ENCODE data around the gene CADPS. TPM values are rescaled to one million over a fixed set of nuclear protein-coding genes. Genes with fewer than 3 reads are reported as not detected.

CADPS gene
- total RNA-seq, 2 experiments from 2014 or later: 61.3 to 68.6 TPM

DNA sequence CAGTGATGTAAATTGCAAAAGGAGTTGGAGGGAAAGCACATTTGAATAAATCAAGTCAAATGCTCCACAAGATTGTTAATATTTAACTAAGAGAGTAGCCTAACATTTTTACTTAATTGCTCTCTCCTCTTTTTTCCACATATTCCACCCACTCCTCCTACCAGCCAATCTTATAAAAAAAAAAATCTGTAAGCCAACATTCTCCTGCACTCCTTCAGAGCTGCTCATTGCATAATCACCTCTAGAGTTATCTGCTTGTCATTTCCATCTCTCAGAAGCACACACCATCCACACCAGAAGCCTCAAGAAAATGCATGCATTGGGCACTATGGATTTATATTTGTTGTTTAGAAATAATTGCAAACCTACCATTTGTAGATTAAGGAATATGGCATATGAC is 64.1 kb downstream of the CADPS start:
- no peaks in the 10 kb centered on the region for H4K20me1 ChIP-seq (ENCODE audit: insufficient read depth, low read length)
- H3K9me2 ChIP-seq (ENCODE audit: insufficient read depth, low read length): no peaks in the 10 kb centered on the region
- no peak for DNase-seq (ENCODE audit: low spot score)
- no peaks in the 10 kb centered on the region for H3K9me3 ChIP-seq (ENCODE audit: low read length)
- H3K27ac ChIP-seq (ENCODE audit: low read depth, low read length, poor library complexity, severe bottlenecking): peak overlapping the region; percentile 58
- peaks cover 96% of the 10 kb centered on the region for H3K4me1 ChIP-seq (ENCODE audit: insufficient read depth, low read length, poor library complexity, severe bottlenecking)
- H3K36me3 ChIP-seq (ENCODE audit: insufficient read depth, low read length): no peaks in the 10 kb centered on the region; the same call in 1 of the 2 replicates
- H3K79me2 ChIP-seq (ENCODE audit: insufficient read depth, low read depth, low read length): peaks cover 39% of the 10 kb centered on the region; the same call in 1 of the 2 replicates
- ChIA-PET CTCF (ENCODE audit: unreplicated experiment) (interaction anchor here (0.7 to 1.2 kb wide), 3 partner anchors 15 to 145 kb away, joined by 3 to 5 read pairs (median 4); no protein-coding TSS in a partner anchor), POLR2A (interaction anchor here (0.8 to 36.5 kb wide), 10 partner anchors 8 to 143 kb away, joined by 3 to 961 read pairs (median 10); partner anchors contain the start of gene CADPS)
- no peak for TF ChIP-seq EZH2phosphoT487 (IDR thresholded peaks at IDR 0.05; ENCODE audit: borderline replicate concordance, low read depth, low read length)
- TF ChIP-seq, protein P1, sequence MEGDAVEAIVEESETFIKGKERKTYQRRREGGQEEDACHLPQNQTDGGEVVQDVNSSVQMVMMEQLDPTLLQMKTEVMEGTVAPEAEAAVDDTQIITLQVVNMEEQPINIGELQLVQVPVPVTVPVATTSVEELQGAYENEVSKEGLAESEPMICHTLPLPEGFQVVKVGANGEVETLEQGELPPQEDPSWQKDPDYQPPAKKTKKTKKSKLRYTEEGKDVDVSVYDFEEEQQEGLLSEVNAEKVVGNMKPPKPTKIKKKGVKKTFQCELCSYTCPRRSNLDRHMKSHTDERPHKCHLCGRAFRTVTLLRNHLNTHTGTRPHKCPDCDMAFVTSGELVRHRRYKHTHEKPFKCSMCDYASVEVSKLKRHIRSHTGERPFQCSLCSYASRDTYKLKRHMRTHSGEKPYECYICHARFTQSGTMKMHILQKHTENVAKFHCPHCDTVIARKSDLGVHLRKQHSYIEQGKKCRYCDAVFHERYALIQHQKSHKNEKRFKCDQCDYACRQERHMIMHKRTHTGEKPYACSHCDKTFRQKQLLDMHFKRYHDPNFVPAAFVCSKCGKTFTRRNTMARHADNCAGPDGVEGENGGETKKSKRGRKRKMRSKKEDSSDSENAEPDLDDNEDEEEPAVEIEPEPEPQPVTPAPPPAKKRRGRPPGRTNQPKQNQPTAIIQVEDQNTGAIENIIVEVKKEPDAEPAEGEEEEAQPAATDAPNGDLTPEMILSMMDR (conservative IDR thresholded peaks at IDR 0.05; ENCODE audit: low read length): no peak
- intact Hi-C loops (cut with micrococcal nuclease; ENCODE audit: unreplicated experiment): no loop called here
- BruUV-seq (replicated peaks): no TSS peak
- peak overlapping the region; percentile 54 for H3K4me2 ChIP-seq (ENCODE audit: low read length)
- H2AFZ ChIP-seq (ENCODE audit: low read length): peak overlapping the region; percentile 24; the same call in 1 of the 2 replicates
- H3K4me3 ChIP-seq (ENCODE audit: low read depth, low read length, poor library complexity, severe bottlenecking): no peak overlapping the region

DNA sequence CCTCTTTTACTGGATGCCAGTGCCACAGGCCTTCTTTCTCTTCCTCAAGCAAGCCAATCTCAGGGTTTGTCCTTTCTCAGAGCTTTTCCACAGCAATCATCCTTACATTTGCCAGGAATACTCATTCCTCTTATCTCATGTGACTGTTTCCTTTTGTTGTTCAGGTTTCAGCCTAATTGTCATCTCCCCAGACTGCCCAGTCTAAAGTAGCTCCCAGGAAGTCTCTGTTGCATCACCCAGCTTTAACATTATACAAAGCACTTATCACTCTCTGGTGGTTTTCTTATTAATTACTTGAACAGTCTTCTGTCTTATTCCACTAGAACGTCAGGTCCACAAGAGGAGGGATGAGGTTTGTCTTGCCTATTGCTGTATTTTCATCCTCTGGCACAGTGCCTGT is 65.8 kb downstream of the CADPS start:
- POLR2A ChIA-PET: interaction anchor here (0.7 to 36.5 kb wide), 9 partner anchors 6 to 141 kb away, joined by 3 to 961 read pairs (median 17); partner anchors contain the start of gene CADPS
- DNase-seq (ENCODE audit: low spot score): no peak
- Histone ChIP-seq H3K4me1 (ENCODE audit: insufficient read depth, low read length, poor library complexity, severe bottlenecking) (peaks cover 96% of the 10 kb centered on the region), H3K27ac (ENCODE audit: low read depth, low read length, poor library complexity, severe bottlenecking) (peak overlapping the region; percentile 59), H3K9me3 (ENCODE audit: low read length) (no peaks in the 10 kb centered on the region), H4K20me1 (ENCODE audit: insufficient read depth, low read length) (no peaks in the 10 kb centered on the region), H3K4me2 (ENCODE audit: low read length) (peak overlapping the region; percentile 36), H3K36me3 (ENCODE audit: insufficient read depth, low read length) (no peaks in the 10 kb centered on the region; the same call in 1 of the 2 replicates), H3K9me2 (ENCODE audit: insufficient read depth, low read length) (no peaks in the 10 kb centered on the region), H3K79me2 (ENCODE audit: insufficient read depth, low read depth, low read length) (peaks cover 27% of the 10 kb centered on the region; the same call in 1 of the 2 replicates), H3K4me3 (ENCODE audit: low read depth, low read length, poor library complexity, severe bottlenecking) (no peak overlapping the region), H2AFZ (ENCODE audit: low read length) (peak overlapping the region; percentile 64; the same call in 1 of the 2 replicates)
- BruUV-seq (replicated peaks): no TSS peak
- intact Hi-C loops (cut with micrococcal nuclease; ENCODE audit: unreplicated experiment): no loop called here
- CTCF ChIA-PET (ENCODE audit: unreplicated experiment): interaction anchor here (1.2 to 1.7 kb wide), 2 partner anchors 85 to 141 kb away, joined by 5 read pairs; no protein-coding TSS in a partner anchor
- TF ChIP-seq EZH2phosphoT487 (IDR thresholded peaks at IDR 0.05; ENCODE audit: borderline replicate concordance, low read depth, low read length): no peak
- TF ChIP-seq, protein P1 (conservative IDR thresholded peaks at IDR 0.05; ENCODE audit: low read length): no peak; the same call in 1 of the 2 replicates

Data from OCI-LY7 (cell line).